Body of pancreas (tissue), 4 donors: Measurements from ENCODE around the gene KIAA1549. TPM values are rescaled to one million over a fixed set of nuclear protein-coding genes. Genes with fewer than 3 reads are reported as not detected.
A peak's percentile ranks its signal among the peaks of the same experiment; 100 is the strongest.

Experiments
- ATAC-seq: fragments of 150-250 bp; one replicate; pipeline ENCODE4 v1.9.1; 2016
- DNase-seq, 4 donors: peaks; one replicate each; pipeline ENCODE4 v3.0.0-alpha.2; 2019
- H3K27ac ChIP-seq, 4 donors: fragments of 200-600 bp; sonication (generic); 1 replicate in 3 of 4; 2 replicates in 1 of 4; pipeline versions ENCODE4 v1.5.1 to v1.6.1; 2016 to 2019; ENCODE audit warnings: mild to moderate bottlenecking in 1 of 4, mixed read lengths in 1 of 4, moderate library complexity in 1 of 4
- H3K27me3 ChIP-seq, 2 donors: fragments of 200-600 bp; sonication (generic); one replicate each; pipeline ENCODE4 v1.6.0; 2016; ENCODE audit warnings: mild to moderate bottlenecking in 1 of 2
- H3K36me3 ChIP-seq, 2 donors: fragments of 200-600 bp; sonication (generic); replicated peaks in 1 of 2; 2 replicates each; pipeline ENCODE4 v1.5.1; 2016; ENCODE audit warnings: low read depth in 2 of 2; ENCODE audit not compliant: insufficient read depth in 1 of 2
- H3K4me1 ChIP-seq: fragments of 200-600 bp; sonication (generic); one replicate; pipeline ENCODE4 v1.6.0; 2016
- H3K4me3 ChIP-seq, 2 donors: fragments of 200-600 bp; sonication (generic); 1 replicate in 1 of 2; 2 replicates in 1 of 2; pipeline ENCODE4 v1.5.1; 2016 to 2019
- H3K9me3 ChIP-seq, 3 donors: fragments of 200-600 bp; sonication (generic); 1 replicate in 2 of 3; 2 replicates in 1 of 3; pipeline ENCODE4 v1.5.1; 2016
- POLR2A ChIP-seq, 3 donors: fragments of 450-650 bp; IDR thresholded peaks; one replicate each; pipeline ENCODE4 v1.6.1; 2016; ENCODE audit warnings: antibody characterized with exemption in 3 of 3, mild to moderate bottlenecking in 2 of 3
- WGBS, 2 donors: methylation state at CpG; one replicate each; pipeline ENCODE4 v1.1.5; 2017; 5-methylcytosine and 5-hydroxymethylcytosine counted together
- intact Hi-C: fragments of 100-400 bp; cut with DNase I; formaldehyde crosslinking; loops from one replicate; pipeline ENCODE4 v1.15.1; 2023
- total RNA-seq, 2 donors: library from RNA; depleted of rRNA; stranded (reverse); fragments of >200 nt; gene quantifications; one replicate each; pipeline ENCODE4 v1.1.0, GENCODE V29; 2016
- TF ChIP-seq, protein P1 (sequence below), 7 experiments: fragments of 450-650 bp in 4 of 7; fragments of 200-600 bp in 3 of 7; sonication (generic) in 3 of 7; IDR thresholded peaks; one replicate each; pipeline ENCODE4 v1.5.1; 2016 to 2019; ENCODE audit warnings: antibody characterized with exemption in 7 of 7

KIAA1549 gene
- total RNA-seq, 2 donors from 2014 or later = 5.3 to 6.0 TPM

- 13 to 14% methylated on average over 7 to 8 of the region's 8 CpGs for WGBS, 2 donors
- Histone ChIP-seq H3K4me3 (no peak overlapping the region), H3K9me3 (no peaks in the 10 kb centered on the region), H3K4me1 (peaks cover 74% of the 10 kb centered on the region), H3K36me3 (no peaks in the 10 kb centered on the region), H3K27ac (peak overlapping the region; percentile 62 to 88 (median 84)), H3K27me3 (no peaks in the 10 kb centered on the region)
- intact Hi-C loops = no loop called here
- peak; percentile 75 for ATAC-seq
- DNase-seq = peak; percentile 82 to 93 (median 91)
- TF ChIP-seq POLR2A (IDR thresholded peaks at IDR 0.05) = peak in 2 of 3 donors; percentile 61 to 64
- TF ChIP-seq, protein P1, sequence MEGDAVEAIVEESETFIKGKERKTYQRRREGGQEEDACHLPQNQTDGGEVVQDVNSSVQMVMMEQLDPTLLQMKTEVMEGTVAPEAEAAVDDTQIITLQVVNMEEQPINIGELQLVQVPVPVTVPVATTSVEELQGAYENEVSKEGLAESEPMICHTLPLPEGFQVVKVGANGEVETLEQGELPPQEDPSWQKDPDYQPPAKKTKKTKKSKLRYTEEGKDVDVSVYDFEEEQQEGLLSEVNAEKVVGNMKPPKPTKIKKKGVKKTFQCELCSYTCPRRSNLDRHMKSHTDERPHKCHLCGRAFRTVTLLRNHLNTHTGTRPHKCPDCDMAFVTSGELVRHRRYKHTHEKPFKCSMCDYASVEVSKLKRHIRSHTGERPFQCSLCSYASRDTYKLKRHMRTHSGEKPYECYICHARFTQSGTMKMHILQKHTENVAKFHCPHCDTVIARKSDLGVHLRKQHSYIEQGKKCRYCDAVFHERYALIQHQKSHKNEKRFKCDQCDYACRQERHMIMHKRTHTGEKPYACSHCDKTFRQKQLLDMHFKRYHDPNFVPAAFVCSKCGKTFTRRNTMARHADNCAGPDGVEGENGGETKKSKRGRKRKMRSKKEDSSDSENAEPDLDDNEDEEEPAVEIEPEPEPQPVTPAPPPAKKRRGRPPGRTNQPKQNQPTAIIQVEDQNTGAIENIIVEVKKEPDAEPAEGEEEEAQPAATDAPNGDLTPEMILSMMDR (IDR thresholded peaks at IDR 0.05) = no peak
These were observed 20.0 kb downstream of the KIAA1549 start for GRCh38 chr7:138961159-138961558.

DNA sequence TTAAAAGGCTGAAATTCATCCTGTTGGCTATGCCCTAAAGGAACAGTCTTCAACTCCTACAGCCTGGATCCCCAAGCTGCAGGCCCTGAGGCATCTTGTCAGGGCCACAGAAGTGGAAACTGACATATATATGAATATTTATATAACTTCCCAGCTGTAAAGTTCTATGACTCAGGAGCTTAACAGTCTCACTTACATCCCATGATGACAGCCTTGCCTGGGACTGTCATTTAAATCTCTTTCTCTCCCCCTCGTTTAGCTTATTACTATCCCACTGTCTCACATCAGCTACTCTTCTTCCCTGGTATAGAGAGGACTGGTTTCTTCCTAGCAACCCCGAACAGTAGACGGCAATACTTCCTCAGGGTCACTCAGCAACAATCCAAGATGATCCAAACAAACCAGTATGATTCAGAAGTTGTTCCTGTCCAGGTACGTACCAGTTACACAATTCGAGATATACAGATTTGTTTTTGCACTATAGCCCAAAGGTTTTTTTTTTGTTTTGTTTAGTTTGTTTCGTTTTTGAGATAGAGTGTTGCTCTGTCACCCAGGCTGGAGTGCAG, 22.7 kb downstream of the KIAA1549 start:
- ATAC-seq (peak; percentile 93), DNase-seq (peak in 3 of 4 donors; percentile 37 to 80 (median 61))
- Histone ChIP-seq H3K9me3 (no peaks in the 10 kb centered on the region), H3K36me3 (no peaks in the 10 kb centered on the region), H3K4me1 (peaks cover 62% of the 10 kb centered on the region), H3K4me3 (no peak overlapping the region), H3K27me3 (no peaks in the 10 kb centered on the region), H3K27ac (peak overlapping the region; percentile 37 to 82 (median 64))
- TF ChIP-seq POLR2A (IDR thresholded peaks at IDR 0.05) = peak in 2 of 3 donors; percentile 11 to 44
- TF ChIP-seq, protein P1 (IDR thresholded peaks at IDR 0.05) = no peak
- intact Hi-C loops = no loop called here
- 28 to 34% methylated on average over 6 of the region's 6 CpGs for WGBS, 2 donors

- H3K27me3 ChIP-seq = no peaks in the 10 kb centered on the region
- peak overlapping the region; percentile 19 to 82 (median 64) for H3K27ac ChIP-seq
- DNase-seq (no peak), ATAC-seq (no peak)
- H3K9me3 ChIP-seq = no peaks in the 10 kb centered on the region
- H3K4me1 ChIP-seq = peaks cover 59% of the 10 kb centered on the region
- TF ChIP-seq, protein P1 (IDR thresholded peaks at IDR 0.05) = no peak
- TF ChIP-seq POLR2A (IDR thresholded peaks at IDR 0.05) = no peak
- intact Hi-C loops = no loop called here
- WGBS, 2 donors = 89 to 95% methylated on average over 16 of the region's 16 CpGs
- no peak overlapping the region for H3K4me3 ChIP-seq
- no peaks in the 10 kb centered on the region for H3K36me3 ChIP-seq
These were observed 23.3 kb downstream of the KIAA1549 start for GRCh38 chr7:138957753-138958390.

DNA sequence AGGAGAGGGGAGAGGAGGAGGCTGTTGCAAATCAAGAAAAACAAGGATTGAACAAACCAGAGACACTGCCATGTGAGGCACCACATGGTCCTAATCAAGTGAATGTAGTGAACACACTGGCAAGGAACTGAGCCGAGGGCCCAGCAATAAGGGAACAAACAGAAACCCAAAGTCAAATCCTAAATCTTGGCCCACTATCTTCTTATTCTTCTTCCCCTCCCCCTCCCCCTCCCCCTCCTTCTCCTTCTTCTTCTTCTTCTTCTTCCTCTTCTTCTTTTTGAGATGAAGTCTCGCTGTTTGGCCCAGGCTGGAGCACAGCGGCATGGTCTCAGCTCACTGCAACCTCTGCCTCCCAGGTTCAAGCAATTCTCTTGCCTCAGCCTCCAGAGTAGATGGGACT, 24.0 kb downstream of the KIAA1549 start:
- TF ChIP-seq POLR2A (IDR thresholded peaks at IDR 0.05) = no peak
- TF ChIP-seq, protein P1 (IDR thresholded peaks at IDR 0.05) = no peak
- intact Hi-C loops = no loop called here
- Histone ChIP-seq H3K4me3 (no peak overlapping the region), H3K9me3 (no peaks in the 10 kb centered on the region), H3K36me3 (no peaks in the 10 kb centered on the region), H3K27me3 (no peaks in the 10 kb centered on the region), H3K4me1 (peaks cover 59% of the 10 kb centered on the region), H3K27ac (no peak overlapping the region)
- ATAC-seq (no peak), DNase-seq (no peak)
- 90 to 97% methylated on average over 3 of the region's 3 CpGs for WGBS, 2 donors
